HEK293 (cell line): Measurements from ENCODE around the gene WNT9B.

Experiments used
- CTCF ChIP-seq: fragments of 450-650 bp; formaldehyde crosslinking; IDR thresholded peaks from 2 replicates; pipeline ENCODE4 v1.5.1; 2016; ENCODE audit warnings: missing biosample characterization, missing genetic modification characterization
- RBAK ChIP-seq: fragments of 450-650 bp; formaldehyde crosslinking; IDR thresholded peaks from 2 replicates; pipeline ENCODE4 v1.5.1; 2016; ENCODE audit warnings: missing biosample characterization, missing genetic modification characterization
- ZIC2 ChIP-seq: fragments of 450-650 bp; formaldehyde crosslinking; IDR thresholded peaks from 2 replicates; pipeline ENCODE4 v1.5.1; 2016; ENCODE audit warnings: missing biosample characterization, missing genetic modification characterization
- ZNF133 ChIP-seq: fragments of 450-650 bp; formaldehyde crosslinking; IDR thresholded peaks from 2 replicates; pipeline ENCODE4 v1.5.1; 2016; ENCODE audit warnings: missing biosample characterization, missing genetic modification characterization
- ZNF302 ChIP-seq: fragments of 450-650 bp; formaldehyde crosslinking; IDR thresholded peaks from 2 replicates; pipeline ENCODE4 v1.5.1; 2016; ENCODE audit warnings: missing biosample characterization, missing genetic modification characterization, low read depth
- ZNF555 ChIP-seq: fragments of 450-650 bp; formaldehyde crosslinking; conservative IDR thresholded peaks from 2 replicates; pipeline ENCODE4 v1.5.1; 2017; ENCODE audit warnings: missing biosample characterization, mild to moderate bottlenecking, missing genetic modification characterization, inconsistent platforms
- ZNF558 ChIP-seq: fragments of 450-650 bp; formaldehyde crosslinking; IDR thresholded peaks from 2 replicates; pipeline ENCODE4 v1.5.1; 2016; ENCODE audit warnings: missing biosample characterization, missing genetic modification characterization
- ZNF610 ChIP-seq: fragments of 450-650 bp; formaldehyde crosslinking; IDR thresholded peaks from 2 replicates; pipeline ENCODE4 v1.5.1; 2016; ENCODE audit warnings: missing biosample characterization, missing genetic modification characterization, borderline replicate concordance
- TF ChIP-seq, protein P1 (sequence below): fragments of 450-650 bp; formaldehyde crosslinking; IDR thresholded peaks from 2 replicates; pipeline ENCODE4 v1.5.1; 2016; ENCODE audit warnings: missing biosample characterization, missing genetic modification characterization

- TF ChIP-seq, protein P1, sequence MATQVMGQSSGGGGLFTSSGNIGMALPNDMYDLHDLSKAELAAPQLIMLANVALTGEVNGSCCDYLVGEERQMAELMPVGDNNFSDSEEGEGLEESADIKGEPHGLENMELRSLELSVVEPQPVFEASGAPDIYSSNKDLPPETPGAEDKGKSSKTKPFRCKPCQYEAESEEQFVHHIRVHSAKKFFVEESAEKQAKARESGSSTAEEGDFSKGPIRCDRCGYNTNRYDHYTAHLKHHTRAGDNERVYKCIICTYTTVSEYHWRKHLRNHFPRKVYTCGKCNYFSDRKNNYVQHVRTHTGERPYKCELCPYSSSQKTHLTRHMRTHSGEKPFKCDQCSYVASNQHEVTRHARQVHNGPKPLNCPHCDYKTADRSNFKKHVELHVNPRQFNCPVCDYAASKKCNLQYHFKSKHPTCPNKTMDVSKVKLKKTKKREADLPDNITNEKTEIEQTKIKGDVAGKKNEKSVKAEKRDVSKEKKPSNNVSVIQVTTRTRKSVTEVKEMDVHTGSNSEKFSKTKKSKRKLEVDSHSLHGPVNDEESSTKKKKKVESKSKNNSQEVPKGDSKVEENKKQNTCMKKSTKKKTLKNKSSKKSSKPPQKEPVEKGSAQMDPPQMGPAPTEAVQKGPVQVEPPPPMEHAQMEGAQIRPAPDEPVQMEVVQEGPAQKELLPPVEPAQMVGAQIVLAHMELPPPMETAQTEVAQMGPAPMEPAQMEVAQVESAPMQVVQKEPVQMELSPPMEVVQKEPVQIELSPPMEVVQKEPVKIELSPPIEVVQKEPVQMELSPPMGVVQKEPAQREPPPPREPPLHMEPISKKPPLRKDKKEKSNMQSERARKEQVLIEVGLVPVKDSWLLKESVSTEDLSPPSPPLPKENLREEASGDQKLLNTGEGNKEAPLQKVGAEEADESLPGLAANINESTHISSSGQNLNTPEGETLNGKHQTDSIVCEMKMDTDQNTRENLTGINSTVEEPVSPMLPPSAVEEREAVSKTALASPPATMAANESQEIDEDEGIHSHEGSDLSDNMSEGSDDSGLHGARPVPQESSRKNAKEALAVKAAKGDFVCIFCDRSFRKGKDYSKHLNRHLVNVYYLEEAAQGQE (tag by site-specific recombination): no peak
- TF ChIP-seq RBAK (tag by site-specific recombination) (no peak), ZIC2 (no peak), ZNF610 (tag by site-specific recombination) (no peak), CTCF (tag by site-specific recombination) (no peak), ZNF133 (tag by site-specific recombination) (no peak), ZNF302 (tag by site-specific recombination) (no peak), ZNF555 (tag by site-specific recombination) (no peak), ZNF558 (tag by site-specific recombination) (no peak)
These were observed 80.2 kb downstream of the WNT9B start for GRCh38 chr17:46931596-46931995.
